ENCODE measurements around the gene APBA2. TPM values are rescaled to one million over a fixed set of nuclear protein-coding genes. Genes with fewer than 3 reads are reported as not detected.
A peak's percentile ranks its signal among the peaks of the same experiment; 100 is the strongest.

Gene APBA2
- total RNA-seq, 1 donor = 7.5 TPM

- no peak for DNase-seq (ENCODE audit: low read depth in 2 of 3, low spot score in 2 of 3)
Observed at GRCh38 chr15:29110176-29110575, 224.4 kb downstream of the APBA2 start.

GRCh38 chr15:29110733-29111132 is 225.0 kb downstream of the APBA2 start:
- no peak for DNase-seq (ENCODE audit: low read depth in 2 of 3, low spot score in 2 of 3)

- DNase-seq (ENCODE audit: low read depth in 2 of 3, low spot score in 2 of 3) = no peak
Observed at GRCh38 chr15:29111705-29112281, 226.0 kb downstream of the APBA2 start.

- DNase-seq (ENCODE audit: low read depth in 2 of 3, low spot score in 2 of 3) = no peak
Observed at GRCh38 chr15:29113336-29114220, 227.8 kb downstream of the APBA2 start.

GRCh38 chr15:29114221-29115092 is 228.7 kb downstream of the APBA2 start:
- DNase-seq (ENCODE audit: low read depth in 2 of 3, low spot score in 2 of 3) = no peak

- peak in 1 of 3 donors; percentile 41 for DNase-seq (ENCODE audit: low read depth in 2 of 3, low spot score in 2 of 3)
Observed at GRCh38 chr15:29115093-29115991, 229.6 kb downstream of the APBA2 start.

GRCh38 chr15:29116970-29117700 is 231.4 kb downstream of the APBA2 start:
- no peak for DNase-seq (ENCODE audit: low read depth in 2 of 3, low spot score in 2 of 3)

GRCh38 chr15:29117778-29118177 is 232.0 kb downstream of the APBA2 start:
- DNase-seq (ENCODE audit: low read depth in 2 of 3, low spot score in 2 of 3) = no peak

GRCh38 chr15:29119847-29120246 is 234.1 kb downstream of the APBA2 start:
- no peak for DNase-seq (ENCODE audit: low read depth in 2 of 3, low spot score in 2 of 3)

GRCh38 chr15:29120593-29121368 is 235.0 kb downstream of the APBA2 start:
- DNase-seq (ENCODE audit: low read depth in 2 of 3, low spot score in 2 of 3) = no peak

- no peak for DNase-seq (ENCODE audit: low read depth in 2 of 3, low spot score in 2 of 3)
Observed at GRCh38 chr15:29121369-29121656, 235.5 kb downstream of the APBA2 start.

- no peak for DNase-seq (ENCODE audit: low read depth in 2 of 3, low spot score in 2 of 3)
Observed at GRCh38 chr15:29121907-29122306, 236.1 kb downstream of the APBA2 start.

GRCh38 chr15:29122506-29122905 is 236.7 kb downstream of the APBA2 start:
- DNase-seq (ENCODE audit: low read depth in 2 of 3, low spot score in 2 of 3) = no peak

- no peak for DNase-seq (ENCODE audit: low read depth in 2 of 3, low spot score in 2 of 3)
Observed at GRCh38 chr15:29123171-29123570, 237.4 kb downstream of the APBA2 start.

GRCh38 chr15:29123991-29124390 is 238.2 kb downstream of the APBA2 start:
- DNase-seq (ENCODE audit: low read depth in 2 of 3, low spot score in 2 of 3) = no peak

- no peak for DNase-seq (ENCODE audit: low read depth in 2 of 3, low spot score in 2 of 3)
Observed at GRCh38 chr15:29124581-29125381, 239.0 kb downstream of the APBA2 start.

- no peak for DNase-seq (ENCODE audit: low read depth in 2 of 3, low spot score in 2 of 3)
Observed at GRCh38 chr15:29125382-29126207, 239.8 kb downstream of the APBA2 start.

Measured in hematopoietic multipotent progenitor cell (in vitro differentiated cells).